HG02678 (cell line): ENCODE measurements around the gene ZNF823.
"Not testable (repeated sequence)": the region's sequence is repeated elsewhere in the genome, so short reads cannot be mapped to it uniquely, and the experiment has no call there.

ENCODE experiments used
- ATAC-seq: cut with Tn5 transposase; IDR thresholded peaks from one replicate; pipeline ENCODE4 v1.9.1; 2021; ENCODE audit warnings: mild to moderate bottlenecking, moderate library complexity; ENCODE audit not compliant: unreplicated experiment

ZNF823 gene

DNA sequence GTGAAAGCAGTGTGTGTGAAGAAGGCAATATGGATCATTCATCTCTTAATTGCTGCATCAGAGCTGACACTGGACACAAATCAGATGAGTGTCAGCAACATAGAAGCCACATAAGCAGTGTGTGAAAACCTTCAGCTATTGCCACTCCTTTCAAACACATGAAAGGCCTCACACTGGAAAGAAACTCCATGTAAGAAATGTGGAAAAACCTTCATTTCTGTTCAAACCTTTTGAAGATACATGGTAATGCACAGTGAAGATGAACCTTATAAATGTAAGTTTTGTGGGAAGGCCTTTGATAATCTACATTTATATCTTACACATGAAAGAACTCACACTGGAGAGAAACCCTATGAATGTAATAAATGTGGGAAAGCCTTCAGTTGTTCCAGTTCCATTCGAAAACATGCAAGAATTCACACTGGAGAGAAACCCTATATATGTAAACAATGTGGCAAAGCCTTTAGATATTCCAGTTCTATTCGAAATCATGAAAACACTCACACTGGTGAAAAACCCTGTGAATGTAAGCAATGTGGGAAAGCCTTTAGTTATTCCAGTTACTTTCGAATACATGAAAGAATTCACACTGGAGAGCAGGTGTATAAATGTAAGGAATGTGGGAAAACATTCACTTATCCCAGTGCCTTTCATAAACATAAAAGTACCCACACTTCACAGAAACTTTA is 53.6 kb downstream of the ZNF823 start:
- ATAC-seq: no peak

DNA sequence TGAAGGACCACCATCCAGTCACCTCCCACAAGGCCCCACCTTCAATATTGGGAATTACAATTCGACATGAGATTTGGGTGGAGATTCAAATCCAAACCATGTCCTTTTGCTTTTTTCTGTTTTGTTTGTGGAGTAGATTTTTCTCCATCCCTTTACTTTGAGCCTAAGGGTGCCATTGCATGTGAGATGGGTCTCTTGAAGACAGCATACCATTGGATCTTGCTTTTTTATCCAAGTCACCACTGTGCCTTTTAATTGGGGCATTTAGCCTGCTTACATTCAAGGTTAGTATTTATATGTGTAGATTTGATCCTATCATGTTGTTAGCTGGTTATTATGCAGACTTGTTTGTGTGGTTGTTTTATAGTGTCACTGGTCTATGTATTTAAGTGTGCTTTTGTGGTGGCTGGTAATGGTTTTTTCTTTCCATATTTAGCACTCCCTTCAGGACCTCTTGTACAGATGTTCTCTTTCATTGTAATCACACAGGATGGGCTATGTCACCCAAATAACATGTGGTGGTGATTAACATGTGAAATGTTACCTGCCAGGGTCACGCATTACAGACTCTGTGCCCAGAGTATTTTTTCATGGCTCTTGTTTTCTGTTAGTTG is 58.0 kb downstream of the ZNF823 start:
- no peak for ATAC-seq

DNA sequence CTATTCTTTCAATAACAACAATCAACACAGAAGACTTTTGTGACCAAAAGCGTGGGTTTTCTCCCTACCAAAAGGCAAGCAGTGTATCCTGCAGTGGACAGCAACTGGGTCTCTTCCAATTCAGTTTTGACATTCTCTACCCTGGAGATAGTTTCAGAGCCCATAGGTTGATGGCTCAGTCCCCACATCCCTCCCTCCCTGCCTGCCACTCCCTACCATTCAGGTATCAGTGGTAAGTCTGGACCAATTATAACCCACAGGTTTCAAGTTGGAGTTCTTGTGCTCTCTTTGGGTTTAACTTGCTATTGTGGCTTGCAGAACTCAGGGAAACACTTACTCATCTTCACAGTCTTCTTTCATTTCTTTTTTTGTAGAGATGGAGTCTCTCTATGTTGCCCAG is 60.2 kb downstream of the ZNF823 start:
- ATAC-seq: no peak

DNA sequence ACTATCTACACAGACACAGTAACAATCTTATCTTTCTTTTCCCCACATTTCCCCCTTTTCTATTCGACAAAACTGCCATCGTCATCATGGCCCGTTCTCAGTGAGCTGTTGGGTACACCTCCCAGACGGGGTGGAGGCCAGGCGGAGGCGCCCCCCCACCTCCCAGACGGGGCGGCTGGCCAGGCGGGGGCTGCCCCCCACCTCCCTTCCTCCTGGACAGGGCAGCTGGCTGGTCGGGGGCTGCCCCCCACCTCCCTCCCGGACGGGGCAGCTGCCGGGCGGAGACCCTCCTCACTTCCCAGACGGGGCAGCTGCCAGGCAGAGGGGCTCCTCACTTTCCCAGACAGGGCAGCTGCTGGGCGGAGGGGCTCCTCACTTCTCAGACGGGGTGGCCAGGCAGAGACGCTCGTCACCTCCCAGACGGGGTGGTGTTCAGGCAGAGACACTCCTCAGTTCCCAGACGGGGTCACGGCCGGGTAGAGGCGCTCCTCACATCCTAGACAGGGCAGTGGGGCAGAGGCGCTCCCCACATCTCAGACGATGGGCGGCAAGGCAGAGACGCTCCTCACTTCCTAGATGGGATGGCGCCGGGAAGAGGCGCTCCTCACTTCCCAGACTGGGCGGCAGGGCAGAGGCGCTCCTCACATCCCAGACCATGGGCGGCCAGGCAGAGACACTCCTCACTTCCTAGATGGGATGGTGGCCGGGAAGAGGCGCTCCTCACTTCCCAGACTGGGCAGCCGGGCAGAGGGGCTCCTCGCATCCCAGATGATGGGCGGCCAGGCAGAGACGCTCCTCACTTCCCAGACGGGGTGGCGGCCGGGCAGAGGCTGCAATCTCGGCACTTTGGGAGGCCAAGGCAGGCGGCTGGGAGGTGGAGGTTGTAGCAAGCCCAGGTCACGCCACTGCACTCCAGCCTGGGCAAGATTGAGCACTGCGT is 61.8 kb downstream of the ZNF823 start:
- ATAC-seq: not testable (repeated sequence)

DNA sequence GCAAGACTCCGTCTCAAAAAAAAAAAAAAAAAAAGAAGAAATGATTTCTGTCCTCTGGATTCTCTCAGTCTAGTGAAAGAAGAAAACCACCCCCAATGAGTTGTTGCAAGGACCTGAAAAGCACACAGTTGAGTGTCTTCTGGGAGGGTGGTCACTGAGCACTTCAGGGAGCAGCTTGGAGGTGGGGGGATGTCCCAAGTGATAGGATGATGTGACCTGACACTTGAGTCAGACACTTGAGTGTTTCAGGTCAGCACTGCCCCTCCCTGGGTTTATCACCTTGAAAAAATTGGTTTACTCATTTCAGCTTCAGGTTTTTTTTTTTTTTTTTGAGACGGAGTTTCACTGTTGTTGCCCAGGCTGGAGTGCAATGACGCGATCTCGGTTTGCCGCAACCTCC is 63.2 kb downstream of the ZNF823 start:
- no peak for ATAC-seq

DNA sequence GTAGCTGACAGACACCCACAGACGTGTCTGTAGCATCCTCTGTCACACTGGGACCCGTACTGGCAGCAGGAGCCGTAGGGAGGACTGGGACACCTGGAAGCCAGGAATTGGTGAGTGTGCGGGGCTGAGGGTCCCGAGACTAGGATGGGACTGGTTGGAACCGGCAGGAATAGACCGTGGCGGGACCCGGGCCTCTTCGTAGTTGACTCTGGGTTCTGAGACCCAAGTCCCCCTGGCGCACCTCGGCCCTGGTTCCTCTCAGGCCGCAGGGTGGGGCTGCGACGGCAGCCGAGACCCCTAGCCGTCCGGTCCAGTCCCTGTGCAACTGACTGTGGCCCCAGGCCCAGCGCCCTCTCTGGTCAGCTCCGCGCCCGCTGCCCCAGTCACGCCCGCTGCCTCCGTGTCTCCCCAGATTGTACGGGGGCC is 64.7 kb downstream of the ZNF823 start:
- no peak for ATAC-seq

DNA sequence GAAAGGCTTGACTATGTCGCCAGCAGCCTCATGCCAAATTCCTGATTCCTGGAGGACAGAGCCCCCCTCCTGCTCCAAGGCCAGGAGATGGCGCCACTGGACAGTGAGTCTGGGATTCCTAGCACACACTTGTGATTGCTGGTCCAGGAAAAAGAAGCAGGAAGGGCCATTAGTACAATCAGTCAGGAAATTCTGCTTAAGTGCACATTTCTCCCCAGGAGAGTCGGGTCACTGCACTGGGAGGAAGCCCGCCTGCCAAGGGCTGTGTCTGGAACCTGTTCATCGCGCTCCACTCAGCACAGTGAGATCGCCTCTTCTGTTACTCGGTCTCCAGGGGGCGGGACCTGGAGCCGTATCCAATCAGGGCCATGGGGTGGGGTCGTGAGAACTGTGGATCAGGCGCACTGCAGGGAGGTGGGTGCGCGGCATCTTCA is 65.1 kb downstream of the ZNF823 start:
- ATAC-seq: no peak
